Thyroid gland (tissue), 4 donors: ENCODE results near the gene N4BP2L2. TPM values are rescaled to one million over a fixed set of nuclear protein-coding genes. Genes with fewer than 3 reads are reported as not detected.

Source experiments
- DNase-seq, 2 donors: peaks; one replicate each; pipeline ENCODE4 v3.0.0-alpha.2; 2019
- H3K27ac ChIP-seq, 3 donors: fragments of 200-600 bp; sonication (generic); 1 replicate in 2 of 3; 2 replicates in 1 of 3; pipeline ENCODE4 v1.5.1; 2016 to 2019; ENCODE audit warnings: mild to moderate bottlenecking in 1 of 3, moderate library complexity in 1 of 3
- H3K27me3 ChIP-seq: fragments of 200-600 bp; sonication (generic); one replicate; pipeline ENCODE4 v1.5.1; 2019
- H3K36me3 ChIP-seq, 2 donors: fragments of 200-600 bp; sonication (generic); one replicate each; pipeline ENCODE4 v1.5.1; 2016 to 2019
- H3K4me1 ChIP-seq, 2 donors: fragments of 200-600 bp; sonication (generic); one replicate each; pipeline ENCODE4 v1.5.1; 2017 to 2019
- H3K4me3 ChIP-seq, 3 donors: fragments of 200-600 bp; sonication (generic); replicated peaks in 1 of 3; 1 replicate in 2 of 3; 2 replicates in 1 of 3; pipeline ENCODE4 v1.5.1; 2016; ENCODE audit warnings: mild to moderate bottlenecking in 1 of 3
- H3K9me3 ChIP-seq: fragments of 200-600 bp; sonication (generic); one replicate; pipeline ENCODE4 v1.5.1; 2017
- POLR2A ChIP-seq, 2 donors: fragments of 450-650 bp; IDR thresholded peaks; one replicate each; pipeline ENCODE4 v1.6.1; 2017; ENCODE audit warnings: antibody characterized with exemption in 2 of 2, mild to moderate bottlenecking in 2 of 2, moderate library complexity in 1 of 2
- WGBS, 2 donors: methylation state at CpG; one replicate each; pipeline ENCODE4 v1.1.5; 2017; 5-methylcytosine and 5-hydroxymethylcytosine counted together
- intact Hi-C: fragments of 100-400 bp; cut with DNase I; formaldehyde crosslinking; loops from one replicate; pipeline ENCODE4 v1.15.1; 2023
- total RNA-seq, 4 donors: library from RNA; depleted of rRNA; stranded (reverse); fragments of >200 nt; gene quantifications; one replicate each; pipeline ENCODE4 v1.2.3, GENCODE V29; 2016
- TF ChIP-seq, protein P1 (sequence below), 6 experiments: fragments of 200-600 bp in 3 of 6; fragments of 450-650 bp in 3 of 6; sonication (generic) in 3 of 6; IDR thresholded peaks; one replicate each; pipeline ENCODE4 v1.5.1; 2016 to 2019; ENCODE audit warnings: antibody characterized with exemption in 6 of 6, mild to moderate bottlenecking in 2 of 6, inconsistent platforms in 1 of 6, moderate library complexity in 1 of 6

Gene N4BP2L2
- total RNA-seq, 4 donors from 2014 or later, result 267 to 633 (median 382) TPM

DNA sequence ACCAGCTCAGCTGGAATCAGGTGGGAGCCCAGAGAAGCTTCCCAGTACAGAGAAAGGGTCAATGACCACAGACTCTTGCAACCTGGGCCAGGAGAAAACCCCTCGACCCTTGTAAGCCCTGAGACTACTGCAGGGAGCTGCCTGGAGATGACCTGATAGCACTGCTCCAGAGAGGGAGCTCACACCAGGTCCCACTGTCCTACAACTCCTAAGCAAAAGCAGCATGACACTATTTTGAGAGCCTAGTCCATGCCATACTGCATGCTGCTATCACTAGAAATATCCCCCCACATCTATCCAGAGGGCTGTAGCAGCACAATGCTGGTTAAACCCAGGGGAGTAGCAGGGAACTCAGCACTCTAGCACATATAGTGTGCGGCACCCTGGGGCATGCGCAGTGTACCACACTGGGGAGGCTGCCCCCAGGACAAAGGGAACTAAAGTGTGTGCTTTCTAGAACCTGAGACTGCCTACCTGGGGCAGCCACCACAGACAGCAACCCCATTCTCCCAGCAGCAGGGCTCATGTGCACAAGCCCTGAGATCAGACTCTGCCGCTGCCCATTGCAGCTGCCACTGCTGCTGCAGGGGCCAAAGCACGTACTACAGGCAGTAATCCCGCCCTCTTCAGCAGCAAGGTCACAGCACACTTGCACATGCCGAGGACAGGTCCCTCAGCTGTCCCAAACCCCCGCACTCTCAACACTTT lies 83.6 kb downstream of the N4BP2L2 start:
- TF ChIP-seq POLR2A (IDR thresholded peaks at IDR 0.05), result no peak
- TF ChIP-seq, protein P1, sequence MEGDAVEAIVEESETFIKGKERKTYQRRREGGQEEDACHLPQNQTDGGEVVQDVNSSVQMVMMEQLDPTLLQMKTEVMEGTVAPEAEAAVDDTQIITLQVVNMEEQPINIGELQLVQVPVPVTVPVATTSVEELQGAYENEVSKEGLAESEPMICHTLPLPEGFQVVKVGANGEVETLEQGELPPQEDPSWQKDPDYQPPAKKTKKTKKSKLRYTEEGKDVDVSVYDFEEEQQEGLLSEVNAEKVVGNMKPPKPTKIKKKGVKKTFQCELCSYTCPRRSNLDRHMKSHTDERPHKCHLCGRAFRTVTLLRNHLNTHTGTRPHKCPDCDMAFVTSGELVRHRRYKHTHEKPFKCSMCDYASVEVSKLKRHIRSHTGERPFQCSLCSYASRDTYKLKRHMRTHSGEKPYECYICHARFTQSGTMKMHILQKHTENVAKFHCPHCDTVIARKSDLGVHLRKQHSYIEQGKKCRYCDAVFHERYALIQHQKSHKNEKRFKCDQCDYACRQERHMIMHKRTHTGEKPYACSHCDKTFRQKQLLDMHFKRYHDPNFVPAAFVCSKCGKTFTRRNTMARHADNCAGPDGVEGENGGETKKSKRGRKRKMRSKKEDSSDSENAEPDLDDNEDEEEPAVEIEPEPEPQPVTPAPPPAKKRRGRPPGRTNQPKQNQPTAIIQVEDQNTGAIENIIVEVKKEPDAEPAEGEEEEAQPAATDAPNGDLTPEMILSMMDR (IDR thresholded peaks at IDR 0.05), result no peak
- DNase-seq, result no peak
- H3K9me3 ChIP-seq, result no peaks in the 10 kb centered on the region
- no peaks in the 10 kb centered on the region for H3K4me1 ChIP-seq
- intact Hi-C loops, result no loop called here
- 85 to 87% methylated on average over 4 to 8 of the region's 8 CpGs for WGBS, 2 donors
- no peak overlapping the region for H3K4me3 ChIP-seq
- no peak overlapping the region for H3K27ac ChIP-seq
- no peaks in the 10 kb centered on the region for H3K36me3 ChIP-seq
- no peaks in the 10 kb centered on the region for H3K27me3 ChIP-seq

DNA sequence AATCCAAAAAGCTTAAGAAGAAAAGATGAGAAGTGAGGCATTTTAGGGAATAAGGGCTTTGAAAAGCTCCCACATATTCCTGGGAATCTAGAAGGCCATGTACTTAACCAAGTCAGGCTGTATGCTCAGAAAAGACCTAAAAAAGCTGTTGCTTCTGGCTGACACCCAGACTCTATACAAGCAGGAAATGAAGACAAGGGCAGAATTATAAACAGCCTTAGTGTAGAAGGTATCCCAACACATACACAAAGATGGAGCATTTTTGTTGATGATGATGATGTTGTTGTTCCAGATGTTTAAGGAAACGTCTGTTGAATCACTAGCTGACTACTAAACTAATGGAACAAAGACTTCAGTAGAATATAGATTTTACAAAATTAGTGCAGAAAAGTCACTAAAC lies 84.6 kb downstream of the N4BP2L2 start:
- 75 to 86% methylated on average over 1 of the region's 1 CpG for WGBS, 2 donors
- Histone ChIP-seq H3K36me3 (no peaks in the 10 kb centered on the region), H3K4me3 (no peak overlapping the region), H3K27ac (no peak overlapping the region), H3K4me1 (no peaks in the 10 kb centered on the region), H3K27me3 (no peaks in the 10 kb centered on the region), H3K9me3 (no peaks in the 10 kb centered on the region)
- TF ChIP-seq, protein P1 (IDR thresholded peaks at IDR 0.05), result no peak
- no peak for TF ChIP-seq POLR2A (IDR thresholded peaks at IDR 0.05)
- DNase-seq, result no peak
- intact Hi-C loops, result no loop called here

DNA sequence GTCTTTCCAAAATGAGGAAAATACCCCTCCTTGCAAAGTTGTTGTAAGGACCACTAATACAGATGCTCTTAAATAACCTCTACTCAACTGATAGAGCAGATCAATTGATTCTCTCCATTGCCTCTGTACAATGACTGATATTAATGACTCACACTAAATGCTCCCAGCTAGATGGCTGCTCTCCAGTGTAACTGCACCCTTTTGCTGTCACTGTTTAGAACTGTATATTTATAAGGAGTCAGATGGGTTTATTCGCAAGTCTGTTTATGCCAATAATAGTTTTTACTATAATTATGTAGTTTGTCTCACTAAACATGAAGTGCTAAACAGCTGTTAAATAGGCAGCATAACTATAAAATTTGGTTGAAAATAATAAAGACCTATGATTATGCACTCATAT lies 89.6 kb downstream of the N4BP2L2 start:
- WGBS, 2 donors, result 98 to 100% methylated on average over 1 of the region's 1 CpG
- intact Hi-C loops, result no loop called here
- Histone ChIP-seq H3K4me1 (peaks cover 0 to 14% of the 10 kb centered on the region in 2 donors), H3K36me3 (no peaks in the 10 kb centered on the region), H3K27ac (no peak overlapping the region), H3K9me3 (no peaks in the 10 kb centered on the region), H3K27me3 (no peaks in the 10 kb centered on the region), H3K4me3 (no peak overlapping the region)
- no peak for DNase-seq
- TF ChIP-seq, protein P1 (IDR thresholded peaks at IDR 0.05), result no peak
- TF ChIP-seq POLR2A (IDR thresholded peaks at IDR 0.05), result no peak

DNA sequence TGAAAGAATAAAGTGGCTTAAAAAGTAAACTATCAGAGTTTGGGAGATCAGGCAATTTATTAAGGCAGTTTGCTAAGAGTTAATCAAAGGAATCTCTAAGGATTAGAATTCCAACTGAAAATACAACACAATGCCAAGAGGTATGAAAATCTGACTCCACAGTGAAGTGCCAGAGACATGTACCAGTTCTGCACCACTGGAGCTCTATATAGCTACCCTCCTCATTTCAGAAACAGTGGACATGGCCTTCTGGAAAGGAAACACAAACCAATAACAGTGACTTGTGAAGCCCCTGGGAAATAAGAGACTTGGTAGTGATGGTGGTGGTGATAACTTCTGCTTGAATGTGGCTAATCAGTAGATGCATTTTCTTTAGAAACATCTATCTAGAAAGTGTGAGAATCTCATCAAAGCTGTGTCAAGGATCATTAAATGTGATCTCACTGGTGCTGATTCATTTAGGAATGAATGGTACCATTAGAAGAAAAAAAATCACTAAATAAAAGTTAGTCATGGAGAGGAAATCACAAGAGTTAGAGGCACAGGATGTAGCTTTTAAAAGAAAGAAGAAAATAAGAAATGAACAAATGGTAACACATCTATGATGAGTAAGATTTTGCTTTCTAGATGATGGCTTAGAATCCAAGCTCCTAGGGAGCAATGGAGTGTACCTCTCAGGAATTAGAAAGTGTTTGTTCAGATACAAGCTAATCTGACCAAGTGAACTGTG lies 90.5 kb downstream of the N4BP2L2 start:
- intact Hi-C loops, result no loop called here
- Histone ChIP-seq H3K27me3 (no peaks in the 10 kb centered on the region), H3K27ac (no peak overlapping the region), H3K4me3 (no peak overlapping the region), H3K36me3 (no peaks in the 10 kb centered on the region), H3K4me1 (peaks cover 0 to 14% of the 10 kb centered on the region in 2 donors), H3K9me3 (no peaks in the 10 kb centered on the region)
- TF ChIP-seq POLR2A (IDR thresholded peaks at IDR 0.05), result no peak
- TF ChIP-seq, protein P1 (IDR thresholded peaks at IDR 0.05), result no peak
- DNase-seq, result no peak
